ENCODE results near the gene LGALS4. TPM values are rescaled to one million over a fixed set of nuclear protein-coding genes. Genes with fewer than 3 reads are reported as not detected.

The LGALS4 gene
- total and polyA plus RNA-seq, 2 experiments from 2014 or later: 0.87 TPM; not detected in 1

GRCh38 chr19:38830039-38830733 lies 17.4 kb upstream of the LGALS4 start:
- H3K4me2 ChIP-seq: no peak overlapping the region
- no peaks in the 10 kb centered on the region for H3K27me3 ChIP-seq (ENCODE audit: insufficient read depth)
- TF ChIP-seq CREB1 (CRISPR knock-in tag; IDR thresholded peaks at IDR 0.05; ENCODE audit: low read depth) (no peak), CTCF (conservative IDR thresholded peaks at IDR 0.05; ENCODE audit: low read depth in 2 of 2) (no peak), REST (IDR thresholded peaks at IDR 0.05; ENCODE audit: unreplicated experiment) (no peak), POLR2AphosphoS5 (IDR thresholded peaks at IDR 0.05; ENCODE audit: low read depth) (no peak), EZH2 (IDR thresholded peaks at IDR 0.05; ENCODE audit: low read depth, unreplicated experiment) (no peak), ETS1 (IDR thresholded peaks at IDR 0.05) (no peak), NANOG (IDR thresholded peaks at IDR 0.05; ENCODE audit: borderline replicate concordance) (no peak), ZNF462 (CRISPR knock-in tag; IDR thresholded peaks at IDR 0.05) (no peak), ZNF114 (CRISPR knock-in tag; IDR thresholded peaks at IDR 0.05) (no peak), JUNB (IDR thresholded peaks at IDR 0.05; ENCODE audit: unreplicated experiment) (no peak), EZH2phosphoT487 (IDR thresholded peaks at IDR 0.05; ENCODE audit: unreplicated experiment) (no peak), STAT1 (IDR thresholded peaks at IDR 0.05; ENCODE audit: unreplicated experiment) (no peak), ZNF331 (CRISPR knock-in tag; IDR thresholded peaks at IDR 0.05; ENCODE audit: low read depth) (no peak)

More at GRCh38 chr19:38830039-38830733, 17.4 kb upstream of the LGALS4 start:
- Mint-ChIP-seq H3K4me1 (peaks cover 25% of the 10 kb centered on the region), H3K27ac (no peak overlapping the region), H3K36me3 (ENCODE audit: low read depth) (peaks cover 38% of the 10 kb centered on the region), H3K9me3 (no peaks in the 10 kb centered on the region), H3K27me3 (ENCODE audit: insufficient read depth, low read depth, poor library complexity) (peaks cover 11% of the 10 kb centered on the region), H3K4me3 (peak overlapping the region; percentile 78)
- DNase-seq (ENCODE audit: low spot score) (no peak), ATAC-seq (no peak)
- Histone ChIP-seq H3K4me3 (peak overlapping the region; percentile 80; the same call in 1 of the 2 replicates), H3K79me2 (replicated peaks; ENCODE audit: insufficient read depth) (peaks cover 9% of the 10 kb centered on the region; the same call in 1 of the 2 replicates), H4K20me1 (replicated peaks; ENCODE audit: insufficient read depth) (peaks cover 10% of the 10 kb centered on the region; the same call in 1 of the 2 replicates), H3K4me1 (ENCODE audit: insufficient read depth) (peaks cover 23% of the 10 kb centered on the region), H3F3A (replicated peaks; ENCODE audit: low read depth) (peaks cover 29% of the 10 kb centered on the region), H2AFZ (no peak overlapping the region), H3K27ac (ENCODE audit: low read depth) (no peak overlapping the region), H3K9me2 (ENCODE audit: insufficient read depth) (no peaks in the 10 kb centered on the region), H3K36me3 (ENCODE audit: insufficient read depth) (peaks cover 5% of the 10 kb centered on the region)

All from GM23338 (cell line).